RWPE1 (cell line): ENCODE results near the gene KCNH1.

Experiments used
- CTCF ChIA-PET: fragments of 350-600 bp; sonication (Branson Sonifier 250); formaldehyde crosslinking; extraction: SDS; loops from one replicate; lab custom pipeline; 2021; lab: Yijun Ruan, JAX
- POLR2A ChIA-PET: fragments of 400-600 bp; formaldehyde crosslinking; extraction: SDS; loops from one replicate; lab custom pipeline; 2020; ENCODE audit warnings: antibody characterized with exemption; ENCODE audit not compliant: low non-redundant PET; lab: Yijun Ruan, JAX
- DNase-seq: peaks from one replicate; pipeline ENCODE4 v3.0.0; 2012; ENCODE audit warnings: low spot score
- H3K27ac ChIP-seq: fragments of 450-650 bp; 2 replicates; pipeline ENCODE4 v1.5.1; 2017
- CTCF ChIP-seq: fragments of 450-650 bp; conservative IDR thresholded peaks from 2 replicates; pipeline ENCODE4 v1.5.1; 2017; ENCODE audit warnings: low read depth, mild to moderate bottlenecking

Gene KCNH1

DNA sequence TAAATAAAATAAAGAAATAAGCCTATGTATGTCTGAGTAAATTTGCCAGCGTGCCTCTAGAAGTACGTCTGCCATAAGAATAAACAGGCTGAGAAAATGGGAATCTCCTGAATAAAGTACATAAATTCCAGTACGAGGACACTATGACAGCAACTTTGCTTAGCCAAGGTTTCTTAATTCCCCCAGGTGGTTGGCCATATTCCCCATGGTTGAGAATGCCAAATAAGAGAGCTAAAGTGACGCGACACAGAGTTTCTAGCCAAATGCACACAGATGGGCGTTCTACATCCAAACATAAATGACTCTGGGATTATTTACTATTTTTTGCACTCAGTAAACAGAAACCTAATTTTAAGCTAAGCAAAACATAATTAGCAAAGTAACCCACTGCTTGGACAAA is 19.5 kb downstream of the KCNH1 start:
- no peak for TF ChIP-seq CTCF
- DNase-seq: no peak
- ChIA-PET POLR2A (no interaction called here), CTCF (no interaction called here)
- H3K27ac ChIP-seq: no peak overlapping the region

DNA sequence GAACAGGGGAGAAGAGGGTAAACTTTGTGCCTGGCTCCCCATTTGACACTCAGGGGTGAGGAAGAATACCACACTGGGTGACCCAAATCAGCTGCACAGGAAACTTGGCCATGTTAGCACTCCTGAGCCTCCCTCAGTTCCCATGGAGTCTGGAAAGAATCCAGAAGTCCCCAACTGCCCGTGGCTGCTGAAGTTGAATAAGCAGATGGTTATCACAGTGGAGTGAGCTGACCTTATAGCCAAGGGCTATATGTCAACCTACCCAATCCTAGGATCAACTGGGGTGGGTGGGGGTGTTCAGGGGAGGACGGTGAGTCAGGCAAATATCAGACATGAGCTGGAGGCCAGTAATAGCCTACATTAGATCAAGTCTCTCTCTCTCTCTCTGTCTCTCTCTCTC is 20.4 kb downstream of the KCNH1 start:
- no peak for DNase-seq

GRCh38 chr1:211111351-211111750 is 22.6 kb downstream of the KCNH1 start:
- no peak overlapping the region for H3K27ac ChIP-seq
- ChIA-PET CTCF (no interaction called here), POLR2A (no interaction called here)
- TF ChIP-seq CTCF: no peak
- DNase-seq: no peak

More for the DNA sequence above, 20.4 kb downstream of the KCNH1 start:
- ChIA-PET CTCF (interaction anchor here (0.5 kb wide), 1 partner anchor 494 kb away, joined by 3 read pairs; no protein-coding TSS in a partner anchor), POLR2A (no interaction called here)
- TF ChIP-seq CTCF: no peak
- H3K27ac ChIP-seq: no peak overlapping the region

GRCh38 chr1:211101481-211101880 is 32.5 kb downstream of the KCNH1 start:
- TF ChIP-seq CTCF: no peak
- POLR2A ChIA-PET: no interaction called here
- no peak for DNase-seq
- CTCF ChIA-PET: no interaction called here
- no peak overlapping the region for H3K27ac ChIP-seq

GRCh38 chr1:211099393-211099792 is 34.6 kb downstream of the KCNH1 start:
- no peak for TF ChIP-seq CTCF
- no peak for DNase-seq
- ChIA-PET CTCF (no interaction called here), POLR2A (no interaction called here)
- H3K27ac ChIP-seq: no peak overlapping the region

GRCh38 chr1:211095381-211095780 is 38.6 kb downstream of the KCNH1 start:
- CTCF ChIA-PET: no interaction called here
- POLR2A ChIA-PET: no interaction called here
- no peak for TF ChIP-seq CTCF

GRCh38 chr1:211092955-211093354 is 41.0 kb downstream of the KCNH1 start:
- no peak for TF ChIP-seq CTCF
- POLR2A ChIA-PET: no interaction called here
- no peak for DNase-seq
- CTCF ChIA-PET: no interaction called here
- no peak overlapping the region for H3K27ac ChIP-seq

More at GRCh38 chr1:211095381-211095780, 38.6 kb downstream of the KCNH1 start:
- no peak for DNase-seq
- no peak overlapping the region for H3K27ac ChIP-seq
